ENCODE data around the gene PDXP.

- no peak for TF ChIP-seq ZNF776 (CRISPR knock-in tag; IDR thresholded peaks at IDR 0.05)
- no peak for TF ChIP-seq HMGXB4 (CRISPR knock-in tag; IDR thresholded peaks at IDR 0.05; ENCODE audit: borderline replicate concordance in 1 of 2, low read depth in 1 of 2)
- TF ChIP-seq CTCF (CRISPR knock-in tag; IDR thresholded peaks at IDR 0.05): no peak
- TF ChIP-seq KDM5A (IDR thresholded peaks at IDR 0.05; ENCODE audit: borderline replicate concordance, low read length): no peak
- TF ChIP-seq ZNF678 (CRISPR knock-in tag; IDR thresholded peaks at IDR 0.05): no peak
- TF ChIP-seq YY1 (IDR thresholded peaks at IDR 0.05; ENCODE audit: insufficient read depth, insufficient replicate concordance, low read depth, low read length): no peak
- TF ChIP-seq MAX (IDR thresholded peaks at IDR 0.05): no peak
- TF ChIP-seq TAF1 (CRISPR knock-in tag; IDR thresholded peaks at IDR 0.05): no peak
- no peak for TF ChIP-seq POLR2A (IDR thresholded peaks at IDR 0.05; ENCODE audit: insufficient read depth in 1 of 2, low read depth in 2 of 2, low read length in 2 of 2)
- TF ChIP-seq ZHX1 (CRISPR knock-in tag; IDR thresholded peaks at IDR 0.05; ENCODE audit: low read depth): no peak
- no peak for TF ChIP-seq ZBTB33 (CRISPR knock-in tag; IDR thresholded peaks at IDR 0.05)
- no peak for TF ChIP-seq GABPA (IDR thresholded peaks at IDR 0.05; ENCODE audit: low read depth, low read length)
- TF ChIP-seq GABPA (CRISPR knock-in tag; IDR thresholded peaks at IDR 0.05; ENCODE audit: low read depth): no peak
- no peak for TF ChIP-seq CBX5 (CRISPR knock-in tag; IDR thresholded peaks at IDR 0.05; ENCODE audit: borderline replicate concordance)
- no peak for TF ChIP-seq FOXP4 (CRISPR knock-in tag; IDR thresholded peaks at IDR 0.05)
These were observed 14.5 kb downstream of the PDXP start for GRCh38 chr22:37672920-37673455.

Measured in HepG2 (cell line).